Right kidney (tissue), 9 donors: ENCODE results near the gene TPX2.

ENCODE experiments used
- DNase-seq: peaks from one replicate; pipeline ENCODE4 v3.0.0-alpha.2; 2016
- long read RNA-seq, 8 donors: transcript quantifications; one replicate each; lab custom pipeline, GENCODE V29; 2026

The TPX2 gene, protein sequence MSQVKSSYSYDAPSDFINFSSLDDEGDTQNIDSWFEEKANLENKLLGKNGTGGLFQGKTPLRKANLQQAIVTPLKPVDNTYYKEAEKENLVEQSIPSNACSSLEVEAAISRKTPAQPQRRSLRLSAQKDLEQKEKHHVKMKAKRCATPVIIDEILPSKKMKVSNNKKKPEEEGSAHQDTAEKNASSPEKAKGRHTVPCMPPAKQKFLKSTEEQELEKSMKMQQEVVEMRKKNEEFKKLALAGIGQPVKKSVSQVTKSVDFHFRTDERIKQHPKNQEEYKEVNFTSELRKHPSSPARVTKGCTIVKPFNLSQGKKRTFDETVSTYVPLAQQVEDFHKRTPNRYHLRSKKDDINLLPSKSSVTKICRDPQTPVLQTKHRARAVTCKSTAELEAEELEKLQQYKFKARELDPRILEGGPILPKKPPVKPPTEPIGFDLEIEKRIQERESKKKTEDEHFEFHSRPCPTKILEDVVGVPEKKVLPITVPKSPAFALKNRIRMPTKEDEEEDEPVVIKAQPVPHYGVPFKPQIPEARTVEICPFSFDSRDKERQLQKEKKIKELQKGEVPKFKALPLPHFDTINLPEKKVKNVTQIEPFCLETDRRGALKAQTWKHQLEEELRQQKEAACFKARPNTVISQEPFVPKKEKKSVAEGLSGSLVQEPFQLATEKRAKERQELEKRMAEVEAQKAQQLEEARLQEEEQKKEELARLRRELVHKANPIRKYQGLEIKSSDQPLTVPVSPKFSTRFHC
- long read RNA-seq, donor 1, transcript TPX2-201 (18 exons, 3,497 nt): major isoform, 6 of 12 reads
- long read RNA-seq, donor 1, partial matches to known transcripts: 6 of 12 reads
- long read RNA-seq, donor 1, other reads (novel, unspliced or antisense): 0 of 12 reads
- long read RNA-seq, donor 2, partial matches to known transcripts: 0 of 3 reads
- long read RNA-seq, donor 2, other reads (novel, unspliced or antisense): 0 of 3 reads
- long read RNA-seq, donor 3, partial matches to known transcripts: 0 of 2 reads
- long read RNA-seq, donor 3, other reads (novel, unspliced or antisense): 0 of 2 reads
- long read RNA-seq, donor 4, partial matches to known transcripts: 0 of 2 reads
- long read RNA-seq, donor 4, other reads (novel, unspliced or antisense): 0 of 2 reads
- long read RNA-seq, donor 5, transcript TPX2-201 (18 exons, 3,497 nt): major isoform, 6 of 11 reads
- long read RNA-seq, donor 5, partial matches to known transcripts: 5 of 11 reads
- long read RNA-seq, donor 5, other reads (novel, unspliced or antisense): 0 of 11 reads
- long read RNA-seq, donor 6: 0 reads
- long read RNA-seq, donor 7, partial matches to known transcripts: 24 of 26 reads
- long read RNA-seq, donor 7, other reads (novel, unspliced or antisense): 0 of 26 reads
- long read RNA-seq, donor 8, partial matches to known transcripts: 6 of 9 reads
- long read RNA-seq, donor 8, other reads (novel, unspliced or antisense): 0 of 9 reads

DNA sequence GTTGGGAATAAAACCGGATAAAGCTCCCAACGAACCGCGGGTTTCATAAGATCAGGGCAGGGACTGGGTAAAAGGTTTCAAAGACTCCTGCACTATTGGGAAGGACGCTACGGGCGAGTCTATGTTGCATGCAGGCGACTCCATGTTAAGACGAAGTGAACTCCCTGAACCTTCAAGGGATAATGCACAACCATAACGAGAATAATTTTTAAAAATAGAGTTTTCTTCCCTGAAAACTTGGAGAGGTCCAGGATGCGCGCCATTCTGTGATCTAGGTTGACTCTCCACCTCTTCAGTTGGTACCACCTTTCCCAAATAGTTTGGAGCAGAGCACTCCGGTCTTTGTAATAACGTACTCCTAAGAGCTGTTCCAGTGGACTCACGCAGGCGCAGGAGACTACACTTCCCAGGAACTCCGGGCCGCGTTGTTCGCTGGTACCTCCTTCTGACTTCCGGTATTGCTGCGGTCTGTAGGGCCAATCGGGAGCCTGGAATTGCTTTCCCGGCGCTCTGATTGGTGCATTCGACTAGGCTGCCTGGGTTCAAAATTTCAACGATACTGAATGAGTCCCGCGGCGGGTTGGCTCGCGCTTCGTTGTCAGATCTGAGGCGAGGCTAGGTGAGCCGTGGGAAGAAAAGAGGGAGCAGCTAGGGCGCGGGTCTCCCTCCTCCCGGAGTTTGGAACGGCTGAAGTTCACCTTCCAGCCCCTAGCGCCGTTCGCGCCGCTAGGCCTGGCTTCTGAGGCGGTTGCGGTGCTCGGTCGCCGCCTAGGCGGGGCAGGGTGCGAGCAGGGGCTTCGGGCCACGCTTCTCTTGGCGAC is at the start of gene TPX2:
TSS of gene TPX2 (plus strand) at position 562 of the 821 bp plus-strand sequence. CDS start 18,187 bp downstream, outside the sequence.
- DNase-seq: peak; percentile 90

DNA sequence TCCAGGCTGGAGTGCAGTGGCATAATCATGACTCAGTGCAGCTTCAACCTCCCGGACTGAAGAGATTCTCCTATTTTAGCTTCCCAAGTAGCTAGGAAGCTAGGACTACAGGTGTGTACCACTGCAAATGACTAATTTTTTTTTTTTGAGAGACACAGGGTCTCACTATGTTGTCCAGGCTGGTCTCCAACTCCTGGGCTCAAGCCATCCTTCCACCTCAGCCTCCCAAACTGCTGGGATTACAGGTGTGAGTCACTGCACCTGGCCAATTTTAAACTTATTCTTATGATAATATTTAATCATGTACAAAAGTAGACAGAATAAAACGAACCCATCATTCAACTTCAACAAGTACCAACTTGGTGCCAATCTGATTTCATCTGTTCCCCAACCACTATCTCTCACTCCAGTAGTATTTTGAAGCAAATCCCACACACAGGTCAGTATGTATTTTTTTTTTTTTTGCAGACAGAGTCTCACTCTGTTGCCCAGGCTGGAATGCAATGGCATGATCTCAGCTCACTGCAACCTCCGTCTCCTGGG is 48.9 kb upstream of the TPX2 start:
- no peak for DNase-seq

DNA sequence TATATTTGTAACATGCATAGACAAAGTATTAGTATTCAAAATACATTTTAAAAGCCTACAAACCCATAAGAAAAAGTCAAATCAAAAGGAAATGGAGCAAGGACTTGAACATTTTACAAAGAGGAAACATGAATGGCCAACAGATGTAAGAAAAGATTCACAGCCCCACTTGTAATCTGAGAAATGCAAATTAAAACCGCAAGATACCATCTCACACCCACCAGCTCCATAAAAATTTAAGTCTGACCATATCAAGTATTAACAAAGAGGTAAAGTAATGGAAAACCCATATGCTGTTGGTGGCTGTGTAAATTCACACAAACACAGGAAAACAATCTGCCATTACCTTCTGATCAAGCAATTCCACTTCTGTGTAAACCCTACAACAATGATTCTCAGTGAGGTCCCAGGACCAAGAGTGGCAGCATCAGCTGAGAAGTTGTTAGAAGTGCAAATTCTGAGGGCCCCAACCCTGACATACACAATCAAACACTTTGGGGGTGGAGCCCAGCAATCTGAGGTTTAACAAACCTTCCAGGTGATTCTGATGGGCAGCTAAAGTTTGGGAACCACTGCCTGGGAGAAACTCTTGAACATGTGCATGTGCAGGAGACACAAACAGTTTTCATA is 47.3 kb upstream of the TPX2 start:
- no peak for DNase-seq

DNA sequence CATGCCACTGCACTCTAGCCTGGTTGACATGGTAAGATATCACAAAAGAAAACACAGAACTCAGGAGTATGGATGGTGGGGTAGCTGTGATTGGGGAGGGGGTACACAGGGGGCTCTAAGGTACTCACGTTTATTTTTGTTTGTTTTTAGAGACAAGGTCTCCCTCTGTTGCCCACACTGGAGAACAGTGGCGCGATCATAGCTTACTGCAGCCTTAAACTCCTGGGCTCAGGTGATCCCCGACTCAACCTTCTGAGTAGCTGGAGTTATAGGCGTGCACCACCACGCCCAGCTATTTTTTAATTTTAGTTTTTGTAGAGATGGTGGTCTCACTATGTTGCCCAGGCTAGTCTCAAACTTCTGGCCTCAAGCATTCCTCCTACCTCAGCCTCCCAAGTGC is 45.7 kb upstream of the TPX2 start:
- DNase-seq: no peak

DNA sequence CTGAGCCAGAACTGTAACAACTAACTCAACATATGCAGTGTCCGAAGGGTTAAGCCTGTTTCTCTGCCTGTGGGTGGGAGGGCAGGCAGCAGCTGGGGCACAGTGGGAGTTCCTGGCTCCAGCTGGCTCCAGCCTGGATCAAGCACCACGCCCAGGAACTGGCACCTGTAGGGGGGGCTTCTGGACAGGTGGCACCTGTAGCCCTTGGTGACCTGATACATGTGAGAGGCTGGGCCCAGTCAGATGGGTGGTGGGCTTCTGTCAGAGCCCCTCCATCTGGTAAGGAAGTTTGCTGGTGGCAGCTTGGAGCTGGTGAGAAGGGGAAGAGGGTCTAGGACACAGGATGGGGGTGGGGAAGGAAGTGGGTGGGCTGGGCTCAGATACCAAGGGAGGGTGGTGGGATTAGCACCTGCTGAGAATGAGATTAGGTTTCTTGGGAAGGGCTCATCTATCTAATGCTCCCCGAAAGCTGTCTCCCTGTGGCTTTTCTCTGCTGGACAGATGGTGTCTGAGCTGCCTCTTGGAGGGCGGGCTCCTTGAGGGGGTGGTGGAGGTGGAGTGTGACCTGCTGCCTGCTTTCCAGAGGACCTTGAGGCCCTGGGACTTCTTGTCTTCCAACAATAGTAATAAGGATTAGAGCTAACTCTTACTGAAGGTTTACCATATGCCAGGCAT is 45.0 kb upstream of the TPX2 start:
- DNase-seq: no peak

DNA sequence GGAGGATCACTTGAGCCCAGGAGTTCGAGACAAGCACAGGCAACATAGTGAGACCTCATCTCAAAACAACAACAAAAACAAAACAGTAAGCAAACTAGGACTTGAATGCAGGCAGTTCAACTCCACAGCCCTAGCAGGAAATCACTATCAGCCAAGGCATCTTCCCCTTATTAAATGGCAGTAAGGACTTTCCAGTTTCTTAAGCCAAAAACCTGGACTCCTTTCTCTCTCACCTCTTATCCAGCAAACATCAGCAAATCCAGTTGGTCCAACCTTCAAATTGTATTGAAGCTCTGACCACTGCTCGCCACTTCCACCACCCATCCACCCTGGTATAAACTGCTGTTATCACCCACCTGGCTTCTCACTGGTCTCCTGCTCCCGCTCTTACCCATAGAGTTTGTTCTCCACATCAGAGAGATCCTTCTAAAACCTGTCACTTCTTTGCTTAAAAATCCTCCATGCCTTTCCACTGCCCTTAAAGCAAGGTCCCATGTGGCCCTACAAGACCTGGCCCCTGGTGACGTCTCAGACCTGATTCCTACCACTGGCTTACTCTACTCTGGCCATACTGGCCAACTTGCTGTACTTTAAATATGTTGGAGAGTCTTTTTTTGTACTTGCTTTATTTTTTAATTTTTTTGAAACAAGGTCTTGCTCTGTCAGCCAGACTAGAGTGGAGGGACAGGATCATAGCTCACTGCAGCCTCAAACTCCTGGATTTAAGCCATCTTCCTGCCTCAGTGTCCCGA is 44.1 kb upstream of the TPX2 start:
- DNase-seq: no peak

DNA sequence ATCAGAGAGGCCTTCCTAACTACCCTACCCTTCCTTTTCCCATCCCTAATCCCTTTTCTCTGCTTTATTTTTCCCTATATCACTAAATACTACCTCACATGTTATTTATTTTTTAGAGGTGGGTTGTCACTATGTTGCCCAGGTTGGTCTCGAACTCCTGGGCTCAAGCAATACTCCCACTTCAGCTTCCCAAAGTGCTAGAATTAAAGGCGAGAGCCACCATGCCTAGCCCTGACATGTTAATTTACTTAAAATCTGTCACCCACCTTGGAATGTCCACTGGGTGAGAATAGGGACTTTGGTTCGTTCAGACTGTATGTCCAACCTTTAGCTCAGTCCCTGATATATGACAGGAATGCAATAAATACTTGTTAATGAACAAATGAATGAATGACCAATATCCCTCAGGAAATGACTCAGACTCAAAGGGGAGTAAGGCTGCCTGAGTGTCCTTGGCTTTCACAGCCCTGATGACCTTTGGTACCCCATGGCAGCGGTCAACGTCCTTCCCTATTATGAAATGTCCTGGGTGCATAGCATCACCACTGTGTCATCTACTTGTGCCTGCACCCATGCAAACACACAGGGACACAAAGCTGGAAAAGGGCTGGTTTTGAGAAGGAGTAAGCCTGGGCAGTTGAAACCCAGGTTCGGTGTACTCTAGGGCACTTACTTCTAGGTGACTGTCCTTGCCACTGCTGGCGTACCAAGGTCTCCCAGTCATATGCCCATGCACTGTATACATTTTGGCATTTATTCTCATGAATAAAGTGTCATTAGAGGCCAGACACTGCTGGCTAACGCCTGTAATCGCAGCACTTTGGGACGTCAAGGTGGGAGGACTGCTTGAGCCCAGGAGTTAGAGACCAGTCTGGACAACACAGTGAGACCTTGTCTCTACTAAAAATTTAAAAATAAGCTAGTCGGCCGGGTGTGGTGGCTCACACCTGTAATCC is 43.0 kb upstream of the TPX2 start:
- DNase-seq: no peak

DNA sequence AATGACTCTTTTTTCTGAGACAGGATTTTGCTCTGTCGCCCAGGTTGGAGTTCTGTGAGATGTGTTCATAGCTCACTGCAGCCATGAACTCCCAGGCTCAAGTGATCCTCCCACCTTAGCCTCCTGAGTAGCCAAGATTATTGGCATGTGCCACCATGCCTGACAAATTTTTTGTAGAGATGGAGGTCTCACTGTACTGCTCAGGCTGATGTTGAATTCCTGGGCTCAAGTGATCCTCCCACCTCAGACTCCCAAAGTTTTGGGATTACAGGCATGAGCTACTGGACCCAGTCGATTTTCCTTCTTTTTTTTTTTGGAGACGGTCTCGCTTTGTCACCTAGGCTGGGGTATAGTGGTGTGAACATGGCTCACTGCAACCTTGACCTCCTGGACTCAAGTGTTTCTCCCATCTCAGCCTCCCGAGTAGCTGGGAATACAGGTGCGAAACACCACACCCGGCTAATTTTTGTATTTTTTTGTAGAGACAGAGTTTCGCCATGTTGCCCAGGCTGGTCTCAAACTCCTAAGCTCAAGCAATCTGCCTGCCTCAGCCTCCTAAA is 40.8 kb upstream of the TPX2 start:
- DNase-seq: no peak

DNA sequence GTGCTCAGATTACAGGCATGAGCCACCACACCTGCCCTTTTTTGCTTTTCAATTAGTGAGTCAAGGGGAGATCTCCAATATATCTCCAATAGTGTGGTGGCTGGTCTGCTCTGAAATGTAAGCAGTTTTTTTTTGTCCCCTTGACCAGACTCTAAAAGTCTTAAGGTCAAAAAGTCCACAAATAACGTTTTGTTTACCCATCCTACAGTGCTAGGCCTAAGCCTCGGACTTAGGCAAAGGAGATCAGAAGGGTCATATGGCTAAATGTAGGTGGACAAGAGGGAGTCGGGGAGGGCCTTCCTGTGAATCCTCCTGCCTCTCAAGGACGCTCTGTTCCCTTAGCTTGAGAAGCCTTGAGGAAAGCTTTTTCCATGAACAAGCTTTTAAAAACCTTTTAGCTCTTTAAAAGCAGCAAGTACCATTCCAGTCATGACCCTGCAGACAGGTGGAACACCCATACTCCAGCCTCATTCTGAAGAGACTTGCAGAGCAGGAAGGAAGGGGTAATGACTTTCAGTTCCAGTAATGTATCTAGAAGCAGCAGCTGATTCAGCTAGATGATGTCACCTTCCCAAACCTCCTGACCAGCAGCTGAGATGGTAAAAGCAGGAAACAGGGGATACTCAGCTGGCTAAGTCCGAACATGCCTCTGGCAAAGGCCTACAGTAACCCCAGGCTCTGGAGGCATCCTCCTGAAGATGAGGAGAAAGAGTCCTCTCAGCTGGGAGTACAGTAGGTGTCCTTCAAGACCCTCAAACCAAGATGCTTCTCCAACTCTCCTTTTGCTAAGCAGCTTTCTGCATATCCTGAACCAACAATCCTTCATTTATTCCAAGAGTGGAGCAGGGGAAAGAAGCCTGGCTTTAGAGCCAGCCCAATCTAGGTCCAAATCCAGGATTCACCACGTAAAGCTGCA is 40.0 kb upstream of the TPX2 start:
- DNase-seq: no peak

DNA sequence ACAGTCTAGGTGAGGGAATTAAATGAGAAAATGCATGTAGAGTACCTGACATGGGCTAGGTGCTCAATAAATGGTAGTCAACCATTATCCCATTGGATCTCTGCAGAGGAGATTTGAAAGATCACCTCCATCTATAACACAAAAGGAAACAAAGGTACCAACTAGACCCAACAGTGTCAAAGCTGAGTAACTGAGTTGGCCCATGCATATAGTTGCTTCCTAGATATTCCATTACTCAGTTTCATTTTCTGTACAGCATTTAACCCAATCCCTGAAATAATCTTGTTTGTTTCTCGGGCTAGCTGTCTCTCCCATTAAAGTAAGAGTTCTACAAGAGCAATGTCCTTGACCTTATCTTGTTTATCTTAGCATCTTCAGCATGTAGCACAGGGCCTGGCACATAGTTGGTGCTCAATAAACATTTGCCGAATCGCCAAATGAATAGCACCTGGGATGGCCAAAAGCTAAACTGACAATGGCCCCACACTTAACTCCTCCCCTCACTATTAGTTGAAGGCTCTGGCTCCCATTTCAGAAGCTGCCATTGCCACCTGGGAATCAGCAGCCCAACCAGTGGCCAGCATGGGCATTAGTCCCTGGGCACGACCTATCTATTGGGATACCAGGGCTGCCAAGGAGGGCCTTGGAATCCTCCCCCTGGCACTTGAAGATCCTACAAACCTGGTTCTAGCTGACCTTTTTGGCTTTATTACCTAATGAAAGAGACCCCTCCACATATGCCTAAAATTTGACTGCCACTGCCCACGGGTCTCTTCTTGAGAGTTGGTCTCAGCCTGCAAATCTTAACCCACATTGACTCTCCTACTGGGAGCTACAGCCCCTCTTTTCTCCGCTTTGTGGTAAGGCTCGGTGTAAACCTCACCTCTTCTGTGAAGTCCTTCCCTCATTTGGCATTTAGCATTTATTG is 39.0 kb upstream of the TPX2 start:
- no peak for DNase-seq

DNA sequence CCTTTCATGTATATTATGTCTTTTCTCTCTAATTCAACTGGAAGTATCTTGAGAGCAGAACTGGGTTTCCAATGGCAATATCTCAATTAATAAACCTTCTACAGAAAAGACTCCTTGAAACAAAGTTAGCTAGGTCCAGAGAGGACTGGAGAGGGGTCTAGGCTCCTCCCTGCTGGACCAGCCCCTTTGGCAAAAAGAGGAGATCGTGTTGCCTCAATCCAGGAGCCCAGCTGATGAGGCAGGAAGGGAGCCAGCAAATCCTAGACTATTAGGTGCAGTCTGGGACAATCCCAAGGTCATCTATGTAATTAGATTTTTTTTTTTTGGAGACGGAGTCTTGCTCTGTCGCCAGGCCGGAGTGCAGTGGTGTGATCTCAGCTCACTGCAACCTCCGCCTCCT is 38.3 kb upstream of the TPX2 start:
- DNase-seq: no peak

DNA sequence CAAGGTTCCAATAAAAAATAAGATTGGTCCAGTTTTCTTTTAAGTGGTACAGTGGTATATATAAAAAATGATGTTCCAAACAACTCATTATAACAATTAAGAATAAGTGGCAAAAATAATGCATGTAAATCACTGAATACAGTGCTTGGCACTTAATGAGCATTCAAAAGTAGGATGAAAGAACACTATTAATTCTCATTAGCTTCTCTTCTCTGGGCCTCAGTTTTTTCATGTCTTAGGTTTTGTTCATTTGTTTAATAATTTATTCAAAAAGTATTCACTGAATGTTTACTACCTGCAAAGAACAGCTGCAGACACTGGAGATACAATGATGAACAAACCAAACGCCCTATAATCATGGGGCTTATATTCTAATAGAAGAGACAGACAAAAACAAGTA is 37.5 kb upstream of the TPX2 start:
- DNase-seq: no peak

DNA sequence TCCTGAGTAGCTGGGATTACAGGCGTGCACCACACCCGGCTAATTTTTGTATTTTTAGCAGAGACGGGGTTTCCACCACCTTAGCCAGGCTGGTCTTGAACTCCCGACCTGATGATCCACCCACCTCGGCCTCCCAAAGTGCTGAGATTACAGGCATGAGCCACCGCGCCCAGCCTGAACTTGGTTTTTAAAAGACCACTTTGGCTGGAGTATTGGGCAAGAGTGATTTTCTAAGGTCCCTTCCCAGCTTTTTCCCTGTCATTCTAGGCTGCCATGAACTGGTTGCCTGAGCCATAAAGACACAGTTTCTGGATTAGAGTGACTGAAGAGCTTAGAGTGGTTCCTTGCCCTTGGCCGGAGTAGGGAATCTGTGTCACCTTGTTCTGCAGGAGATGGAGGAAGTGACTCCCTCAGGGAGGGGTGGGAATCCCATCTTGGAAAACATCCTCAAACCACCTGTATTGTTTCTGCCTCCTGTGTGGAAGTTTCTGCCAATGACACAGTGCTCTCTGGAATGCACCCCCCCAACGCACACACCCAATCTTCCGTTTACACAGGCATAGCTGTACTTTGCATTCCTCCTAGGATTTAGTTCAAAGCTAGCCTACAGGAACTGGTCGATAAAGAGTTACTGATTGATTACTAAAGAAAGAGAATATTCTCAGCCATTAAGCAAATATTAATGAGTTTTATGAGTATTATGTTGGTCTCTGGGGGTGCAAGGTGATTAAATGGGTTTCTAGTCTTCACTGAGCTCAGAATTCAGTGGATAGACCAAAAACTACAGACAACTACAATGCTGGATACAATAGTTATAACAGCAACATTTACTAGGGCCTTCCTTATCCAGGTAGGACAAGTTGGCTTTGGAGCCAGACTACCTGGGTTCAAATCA is 34.6 kb upstream of the TPX2 start:
- DNase-seq: no peak

DNA sequence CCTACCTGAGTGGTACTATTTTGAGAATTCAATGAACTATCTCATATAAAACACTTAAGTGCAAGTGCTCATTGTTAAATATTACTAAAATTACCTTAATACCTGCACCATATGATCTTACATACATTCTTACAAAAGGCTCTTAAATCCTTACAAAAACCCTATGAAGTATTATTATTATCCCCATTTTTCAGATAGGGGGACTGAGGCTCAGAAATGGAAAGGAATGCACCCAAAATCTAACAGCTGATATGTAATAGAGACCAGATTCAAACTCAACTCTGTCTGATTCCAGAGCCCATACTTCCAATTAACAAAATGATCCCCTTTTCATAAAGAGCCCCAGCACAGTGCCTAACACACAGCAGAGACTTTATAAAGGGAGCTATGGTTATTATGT is 33.9 kb upstream of the TPX2 start:
- DNase-seq: no peak
